ENCODE data around the gene SLC4A1. TPM values are rescaled to one million over a fixed set of nuclear protein-coding genes. Genes with fewer than 3 reads are reported as not detected.
A peak's percentile ranks its signal among the peaks of the same experiment; 100 is the strongest.

Gene SLC4A1
- total RNA-seq, 1 donor from 2014 or later, result not detected

GRCh38 chr17:44217738-44218343 lies 50.1 kb downstream of the SLC4A1 start:
- no peaks in the 10 kb centered on the region for H3K27me3 ChIP-seq (ENCODE audit: control insufficient read depth, insufficient read depth, low read length)
- no peak for DNase-seq (ENCODE audit: low read depth)
- H3K36me3 ChIP-seq (ENCODE audit: control insufficient read depth, insufficient read depth, low read length), result peaks cover 5% of the 10 kb centered on the region
- TF ChIP-seq, protein P1, sequence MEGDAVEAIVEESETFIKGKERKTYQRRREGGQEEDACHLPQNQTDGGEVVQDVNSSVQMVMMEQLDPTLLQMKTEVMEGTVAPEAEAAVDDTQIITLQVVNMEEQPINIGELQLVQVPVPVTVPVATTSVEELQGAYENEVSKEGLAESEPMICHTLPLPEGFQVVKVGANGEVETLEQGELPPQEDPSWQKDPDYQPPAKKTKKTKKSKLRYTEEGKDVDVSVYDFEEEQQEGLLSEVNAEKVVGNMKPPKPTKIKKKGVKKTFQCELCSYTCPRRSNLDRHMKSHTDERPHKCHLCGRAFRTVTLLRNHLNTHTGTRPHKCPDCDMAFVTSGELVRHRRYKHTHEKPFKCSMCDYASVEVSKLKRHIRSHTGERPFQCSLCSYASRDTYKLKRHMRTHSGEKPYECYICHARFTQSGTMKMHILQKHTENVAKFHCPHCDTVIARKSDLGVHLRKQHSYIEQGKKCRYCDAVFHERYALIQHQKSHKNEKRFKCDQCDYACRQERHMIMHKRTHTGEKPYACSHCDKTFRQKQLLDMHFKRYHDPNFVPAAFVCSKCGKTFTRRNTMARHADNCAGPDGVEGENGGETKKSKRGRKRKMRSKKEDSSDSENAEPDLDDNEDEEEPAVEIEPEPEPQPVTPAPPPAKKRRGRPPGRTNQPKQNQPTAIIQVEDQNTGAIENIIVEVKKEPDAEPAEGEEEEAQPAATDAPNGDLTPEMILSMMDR (IDR thresholded peaks at IDR 0.05; ENCODE audit: insufficient read depth, low read length, poor library complexity, severe bottlenecking), result no peak
- peak overlapping the region; percentile 94 for H3K4me3 ChIP-seq (ENCODE audit: low read depth, low read length)

DNA sequence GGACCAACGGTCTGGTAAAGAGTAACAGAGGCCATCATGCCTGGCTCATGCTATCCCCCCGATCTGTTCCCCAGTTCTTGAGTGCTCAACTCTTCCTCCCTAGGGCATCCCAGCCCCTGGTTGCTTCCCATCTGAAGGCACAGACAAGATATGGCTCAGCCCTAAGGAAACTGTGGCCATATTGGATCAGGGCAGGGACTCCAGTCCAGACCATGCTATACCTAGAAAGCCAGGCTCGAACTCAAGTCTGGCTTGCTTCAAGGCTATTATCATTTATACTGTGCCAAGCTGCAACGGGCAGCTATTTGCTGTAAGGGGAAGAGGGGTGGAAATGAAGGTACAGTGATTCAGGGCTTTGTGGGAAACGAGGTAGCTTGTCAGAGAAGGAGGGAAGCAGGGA lies 51.2 kb downstream of the SLC4A1 start:
- no peaks in the 10 kb centered on the region for H3K27me3 ChIP-seq (ENCODE audit: control insufficient read depth, insufficient read depth, low read length)
- TF ChIP-seq, protein P1 (IDR thresholded peaks at IDR 0.05; ENCODE audit: insufficient read depth, low read length, poor library complexity, severe bottlenecking), result no peak
- H3K36me3 ChIP-seq (ENCODE audit: control insufficient read depth, insufficient read depth, low read length), result peaks cover 5% of the 10 kb centered on the region
- DNase-seq (ENCODE audit: low read depth), result no peak
- no peak overlapping the region for H3K4me3 ChIP-seq (ENCODE audit: low read depth, low read length)

DNA sequence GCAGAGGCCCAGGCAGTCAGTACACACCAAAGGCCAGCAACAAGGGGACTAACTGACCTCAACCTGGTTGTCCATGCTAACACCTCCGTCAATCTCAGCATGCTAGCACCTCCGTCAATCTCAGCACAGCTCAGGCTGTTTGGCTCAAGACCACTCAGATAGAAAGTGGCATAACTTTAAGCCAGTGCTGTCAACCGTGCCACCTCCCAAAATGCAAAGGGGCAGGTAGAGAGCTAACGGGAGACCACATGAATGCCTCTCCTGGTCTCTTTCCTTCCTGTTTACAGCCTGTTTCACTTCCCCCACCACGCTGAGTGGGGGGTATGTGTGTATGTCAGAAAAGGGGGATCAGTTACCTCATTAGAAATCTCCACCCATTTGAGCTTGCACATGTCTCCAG lies 51.8 kb downstream of the SLC4A1 start:
- H3K27me3 ChIP-seq (ENCODE audit: control insufficient read depth, insufficient read depth, low read length), result no peaks in the 10 kb centered on the region
- H3K4me3 ChIP-seq (ENCODE audit: low read depth, low read length), result no peak overlapping the region
- H3K36me3 ChIP-seq (ENCODE audit: control insufficient read depth, insufficient read depth, low read length), result peaks cover 5% of the 10 kb centered on the region
- TF ChIP-seq, protein P1 (IDR thresholded peaks at IDR 0.05; ENCODE audit: insufficient read depth, low read length, poor library complexity, severe bottlenecking), result no peak
- no peak for DNase-seq (ENCODE audit: low read depth)

GRCh38 chr17:44214896-44215295 lies 53.0 kb downstream of the SLC4A1 start:
- TF ChIP-seq, protein P1 (IDR thresholded peaks at IDR 0.05; ENCODE audit: insufficient read depth, low read length, poor library complexity, severe bottlenecking), result no peak
- H3K27me3 ChIP-seq (ENCODE audit: control insufficient read depth, insufficient read depth, low read length), result no peaks in the 10 kb centered on the region
- DNase-seq (ENCODE audit: low read depth), result no peak
- H3K36me3 ChIP-seq (ENCODE audit: control insufficient read depth, insufficient read depth, low read length), result peaks cover 5% of the 10 kb centered on the region
- H3K4me3 ChIP-seq (ENCODE audit: low read depth, low read length), result no peak overlapping the region

DNA sequence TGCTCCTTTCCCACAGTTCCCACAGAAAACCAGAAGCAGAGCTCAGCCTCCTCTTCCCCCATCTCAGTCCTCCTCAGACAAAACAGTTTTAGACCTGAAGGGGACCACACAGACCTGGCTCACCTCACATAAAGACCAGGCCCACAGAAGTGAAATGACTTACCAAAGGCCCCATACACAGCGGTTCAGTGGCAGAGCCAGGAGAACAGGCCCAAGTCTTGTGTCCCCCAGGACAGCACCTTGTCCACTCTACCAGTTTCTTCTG lies 53.8 kb downstream of the SLC4A1 start:
- TF ChIP-seq, protein P1 (IDR thresholded peaks at IDR 0.05; ENCODE audit: insufficient read depth, low read length, poor library complexity, severe bottlenecking), result no peak
- DNase-seq (ENCODE audit: low read depth), result no peak
- no peaks in the 10 kb centered on the region for H3K27me3 ChIP-seq (ENCODE audit: control insufficient read depth, insufficient read depth, low read length)
- H3K4me3 ChIP-seq (ENCODE audit: low read depth, low read length), result no peak overlapping the region
- peaks cover 8% of the 10 kb centered on the region for H3K36me3 ChIP-seq (ENCODE audit: control insufficient read depth, insufficient read depth, low read length)

Measured in kidney epithelial cell (primary cell).